SK-N-SH (cell line): ENCODE results near the gene KDM1A. TPM values are rescaled to one million over a fixed set of nuclear protein-coding genes. Genes with fewer than 3 reads are reported as not detected.

Experiments used
- CTCF ChIA-PET: fragments of 300-600, 350-600 bp; formaldehyde crosslinking; extraction: SDS; loops from one replicate; lab custom pipeline; 2021; lab: Yijun Ruan, JAX
- POLR2A ChIA-PET: fragments of 350-600 bp; sonication (Branson Sonifier 250); formaldehyde crosslinking; extraction: SDS; loops from one replicate; lab custom pipeline; 2020; ENCODE audit warnings: antibody characterized with exemption, inconsistent platforms; lab: Yijun Ruan, JAX
- DNase-seq: peaks from one replicate; pipeline ENCODE4 v3.0.0; 2012
- H2AFZ ChIP-seq: fragments of 200-600 bp; sonication (generic); 2 replicates; pipeline ENCODE4 v1.8.1; 2016; ENCODE audit warnings: antibody characterized with exemption, mild to moderate bottlenecking, low read depth
- H3F3A ChIP-seq: fragments of 200-600 bp; sonication (generic); replicated peaks from 2 replicates; pipeline ENCODE3; 2016; ENCODE audit warnings: antibody characterized with exemption, mild to moderate bottlenecking; ENCODE audit not compliant: insufficient read depth
- H3K27ac ChIP-seq, 2 experiments: fragments of 200-500 bp in 1 of 2; fragments of 200-600 bp in 1 of 2; sonication (Bioruptor generic) in 1 of 2; sonication (generic), shearing (Covaris generic) in 1 of 2; 2 replicates each; pipeline versions ENCODE4 v1.5.1 to v1.6.1; 2014 to 2016; ENCODE audit warnings: low read depth in 2 of 2, inconsistent platforms in 1 of 2, low read length in 1 of 2, mild to moderate bottlenecking in 1 of 2, mixed read lengths in 1 of 2
- H3K27me3 ChIP-seq: fragments of 200-600 bp; sonication (generic), shearing (Covaris generic); 2 replicates; pipeline ENCODE4 v1.6.1; 2016; ENCODE audit warnings: mixed run types; ENCODE audit not compliant: insufficient read depth
- H3K36me3 ChIP-seq, 2 experiments: fragments of 200-500 bp in 1 of 2; fragments of 200-600 bp in 1 of 2; sonication (Bioruptor generic) in 1 of 2; sonication (generic) in 1 of 2; replicated peaks in 1 of 2; 2 replicates each; pipeline versions ENCODE3 to v1.5.1; 2014 to 2016; ENCODE audit warnings: low read length in 1 of 2, mild to moderate bottlenecking in 1 of 2; ENCODE audit not compliant: insufficient read depth in 2 of 2, control insufficient read depth in 1 of 2
- H3K4me1 ChIP-seq, 2 experiments: fragments of 200-500 bp in 1 of 2; fragments of 200-600 bp in 1 of 2; sonication (Bioruptor generic) in 1 of 2; sonication (generic), shearing (Covaris generic) in 1 of 2; 2 replicates each; pipeline versions ENCODE4 v1.5.1 to v1.6.1; 2014 to 2016; ENCODE audit warnings: low read depth in 1 of 2, low read length in 1 of 2, mixed run types in 1 of 2; ENCODE audit not compliant: insufficient read depth in 2 of 2, control insufficient read depth in 1 of 2
- H3K4me2 ChIP-seq: fragments of 200-600 bp; sonication (generic), shearing (Covaris generic); 2 replicates; pipeline ENCODE4 v1.6.1; 2017; ENCODE audit warnings: mixed run types
- H3K4me3 ChIP-seq, 2 experiments: fragments of 200-500 bp in 1 of 2; fragments of 200-600 bp in 1 of 2; sonication (Bioruptor generic) in 1 of 2; sonication (generic), shearing (Covaris generic) in 1 of 2; 2 replicates each; pipeline versions ENCODE4 v1.5.1 to v1.8.1; 2014 to 2016; ENCODE audit warnings: low read depth in 2 of 2, inconsistent platforms in 1 of 2, low read length in 1 of 2, mild to moderate bottlenecking in 1 of 2, mixed read lengths in 1 of 2, moderate library complexity in 1 of 2
- H3K79me2 ChIP-seq: fragments of 200-600 bp; sonication (generic); 2 replicates; pipeline ENCODE4 v1.8.1; 2017; ENCODE audit warnings: mild to moderate bottlenecking; ENCODE audit not compliant: insufficient read depth
- H3K9ac ChIP-seq: fragments of 200-600 bp; sonication (generic); 2 replicates; pipeline ENCODE4 v1.6.1; 2017; ENCODE audit warnings: mixed run types
- H3K9me2 ChIP-seq: fragments of 200-600 bp; sonication (generic); 2 replicates; pipeline ENCODE4 v1.6.1; 2017; ENCODE audit warnings: mixed run types
- H3K9me3 ChIP-seq: fragments of 200-600 bp; sonication (generic); 2 replicates; pipeline ENCODE4 v1.6.1; 2017; ENCODE audit warnings: mixed run types, mild to moderate bottlenecking, moderate library complexity
- H4K20me1 ChIP-seq: fragments of 200-600 bp; sonication (generic); 2 replicates; pipeline ENCODE4 v1.6.1; 2017; ENCODE audit warnings: mild to moderate bottlenecking, mixed run types; ENCODE audit not compliant: insufficient read depth
- CHD2 ChIP-seq: fragments of 150-350 bp; IDR thresholded peaks from 2 replicates; pipeline ENCODE4 v1.6.1; 2018; ENCODE audit warnings: low read length; ENCODE audit not compliant: partially characterized antibody
- ELF1 ChIP-seq: IDR thresholded peaks from 2 replicates; pipeline ENCODE4 v1.4.0; 2012
- FOXJ3 ChIP-seq: sonication (generic); formaldehyde crosslinking; IDR thresholded peaks from 2 replicates; pipeline ENCODE4 v1.5.1; 2020; ENCODE audit warnings: mild to moderate bottlenecking, missing genetic modification reagents
- GATA2 ChIP-seq: sonication (generic); formaldehyde crosslinking; IDR thresholded peaks from 2 replicates; pipeline ENCODE4 v1.5.0; 2020; ENCODE audit warnings: mild to moderate bottlenecking, missing genetic modification reagents
- MEF2A ChIP-seq: IDR thresholded peaks from 2 replicates; pipeline ENCODE4 v1.4.0; 2012; ENCODE audit warnings: low read depth, borderline replicate concordance
- NFIC ChIP-seq: IDR thresholded peaks from 2 replicates; pipeline ENCODE4 v1.4.0; 2012; ENCODE audit warnings: borderline replicate concordance
- POLR2AphosphoS5 ChIP-seq: IDR thresholded peaks from 2 replicates; pipeline ENCODE4 v1.6.1; 2012; ENCODE audit warnings: low read depth, low read length
- RAD21 ChIP-seq: IDR thresholded peaks from 2 replicates; pipeline ENCODE4 v1.6.1; 2012; ENCODE audit warnings: mild to moderate bottlenecking, low read length
- RFX5 ChIP-seq: IDR thresholded peaks from 2 replicates; pipeline ENCODE4 v1.6.1; 2012; ENCODE audit warnings: mild to moderate bottlenecking, improper control_type of control experiment, low read length
- RXRA ChIP-seq: IDR thresholded peaks from 2 replicates; pipeline ENCODE4 v1.4.0; 2012; ENCODE audit warnings: low read depth, mild to moderate bottlenecking, borderline replicate concordance
- SIN3A ChIP-seq: IDR thresholded peaks from 2 replicates; pipeline ENCODE4 v1.6.1; 2012; ENCODE audit warnings: low read depth, mild to moderate bottlenecking, low read length, moderate library complexity, borderline replicate concordance
- TEAD4 ChIP-seq: IDR thresholded peaks from 2 replicates; pipeline ENCODE4 v1.4.0; 2012; ENCODE audit warnings: mild to moderate bottlenecking, borderline replicate concordance; ENCODE audit not compliant: insufficient read depth
- WGBS: methylation state at CpG from one replicate; pipeline ENCODE4 v1.1.6; 2017; ENCODE audit warnings: low lambda C conversion rate; 5-methylcytosine and 5-hydroxymethylcytosine counted together
- polyA plus RNA-seq, 3 experiments: library from polyadenylated mRNA; depleted of rRNA; stranded (reverse); fragments of >200 nt; gene quantifications; 2 replicates each; pipeline ENCODE4 v1.2.3, GENCODE V29; 2012
- TF ChIP-seq, protein P1 (sequence below): fragments of 200-600 bp; sonication (generic); IDR thresholded peaks from 2 replicates; pipeline ENCODE4 v1.6.1; 2017; ENCODE audit warnings: antibody characterized with exemption, mild to moderate bottlenecking, moderate library complexity
- TF ChIP-seq, protein P2 (sequence below): IDR thresholded peaks from 2 replicates; pipeline ENCODE4 v1.4.0; 2012; ENCODE audit warnings: low read depth, borderline replicate concordance
- TF ChIP-seq, protein P3 (sequence below): IDR thresholded peaks from 2 replicates; pipeline ENCODE4; 2012
- TF ChIP-seq, protein P4 (sequence below): IDR thresholded peaks from 2 replicates; pipeline ENCODE4 v1.4.0; 2012; ENCODE audit warnings: low read depth

KDM1A gene
- polyA plus RNA-seq, 1 of the 3 experiments (the other 2 are of a cell fraction), result 71.0 TPM

DNA sequence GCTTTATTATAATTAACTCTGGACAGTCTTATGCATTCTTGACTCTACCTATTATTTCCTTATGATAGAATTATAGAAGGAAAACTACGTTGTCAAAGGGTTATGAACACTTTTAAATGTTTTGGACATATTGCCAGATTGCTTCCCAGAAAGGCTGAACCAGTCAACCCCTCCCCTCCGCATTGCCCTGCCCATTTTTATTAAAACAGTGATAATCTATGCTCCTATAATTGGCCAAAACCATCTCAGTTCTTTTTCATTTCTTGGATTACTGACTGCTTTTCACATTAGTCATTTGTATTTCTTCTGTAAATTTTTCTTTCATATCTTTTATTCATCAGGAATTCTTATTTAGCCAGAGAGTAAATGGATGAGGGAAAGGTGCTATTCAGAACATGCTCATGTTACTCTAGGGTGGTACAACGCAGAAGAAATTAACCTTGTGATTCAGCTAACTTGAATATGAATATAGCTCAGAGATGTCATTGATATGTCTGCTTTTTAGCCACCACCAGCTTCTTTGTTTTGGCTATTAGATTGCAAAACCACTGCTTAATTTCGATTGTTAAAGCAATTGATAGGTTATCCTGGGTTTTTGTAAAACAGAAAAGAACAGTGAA is 32.1 kb downstream of the KDM1A start:
- no peak for TF ChIP-seq ELF1
- TF ChIP-seq CHD2, result no peak
- no peak for TF ChIP-seq NFIC
- TF ChIP-seq POLR2AphosphoS5, result no peak
- TF ChIP-seq, protein P1, sequence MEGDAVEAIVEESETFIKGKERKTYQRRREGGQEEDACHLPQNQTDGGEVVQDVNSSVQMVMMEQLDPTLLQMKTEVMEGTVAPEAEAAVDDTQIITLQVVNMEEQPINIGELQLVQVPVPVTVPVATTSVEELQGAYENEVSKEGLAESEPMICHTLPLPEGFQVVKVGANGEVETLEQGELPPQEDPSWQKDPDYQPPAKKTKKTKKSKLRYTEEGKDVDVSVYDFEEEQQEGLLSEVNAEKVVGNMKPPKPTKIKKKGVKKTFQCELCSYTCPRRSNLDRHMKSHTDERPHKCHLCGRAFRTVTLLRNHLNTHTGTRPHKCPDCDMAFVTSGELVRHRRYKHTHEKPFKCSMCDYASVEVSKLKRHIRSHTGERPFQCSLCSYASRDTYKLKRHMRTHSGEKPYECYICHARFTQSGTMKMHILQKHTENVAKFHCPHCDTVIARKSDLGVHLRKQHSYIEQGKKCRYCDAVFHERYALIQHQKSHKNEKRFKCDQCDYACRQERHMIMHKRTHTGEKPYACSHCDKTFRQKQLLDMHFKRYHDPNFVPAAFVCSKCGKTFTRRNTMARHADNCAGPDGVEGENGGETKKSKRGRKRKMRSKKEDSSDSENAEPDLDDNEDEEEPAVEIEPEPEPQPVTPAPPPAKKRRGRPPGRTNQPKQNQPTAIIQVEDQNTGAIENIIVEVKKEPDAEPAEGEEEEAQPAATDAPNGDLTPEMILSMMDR, result no peak
- TF ChIP-seq RAD21, result no peak
- no peak for TF ChIP-seq FOXJ3
- TF ChIP-seq, protein P2, sequence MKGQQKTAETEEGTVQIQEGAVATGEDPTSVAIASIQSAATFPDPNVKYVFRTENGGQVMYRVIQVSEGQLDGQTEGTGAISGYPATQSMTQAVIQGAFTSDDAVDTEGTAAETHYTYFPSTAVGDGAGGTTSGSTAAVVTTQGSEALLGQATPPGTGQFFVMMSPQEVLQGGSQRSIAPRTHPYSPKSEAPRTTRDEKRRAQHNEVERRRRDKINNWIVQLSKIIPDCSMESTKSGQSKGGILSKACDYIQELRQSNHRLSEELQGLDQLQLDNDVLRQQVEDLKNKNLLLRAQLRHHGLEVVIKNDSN, result no peak
- TF ChIP-seq, protein P3, sequence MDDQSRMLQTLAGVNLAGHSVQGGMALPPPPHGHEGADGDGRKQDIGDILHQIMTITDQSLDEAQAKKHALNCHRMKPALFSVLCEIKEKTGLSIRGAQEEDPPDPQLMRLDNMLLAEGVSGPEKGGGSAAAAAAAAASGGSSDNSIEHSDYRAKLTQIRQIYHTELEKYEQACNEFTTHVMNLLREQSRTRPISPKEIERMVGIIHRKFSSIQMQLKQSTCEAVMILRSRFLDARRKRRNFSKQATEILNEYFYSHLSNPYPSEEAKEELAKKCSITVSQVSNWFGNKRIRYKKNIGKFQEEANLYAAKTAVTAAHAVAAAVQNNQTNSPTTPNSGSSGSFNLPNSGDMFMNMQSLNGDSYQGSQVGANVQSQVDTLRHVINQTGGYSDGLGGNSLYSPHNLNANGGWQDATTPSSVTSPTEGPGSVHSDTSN, result no peak
- TF ChIP-seq SIN3A, result no peak
- no peak for TF ChIP-seq TEAD4
- TF ChIP-seq MEF2A, result no peak
- no peak for TF ChIP-seq RFX5
- TF ChIP-seq GATA2 (CRISPR knock-in tag), result no peak
- TF ChIP-seq, protein P4, sequence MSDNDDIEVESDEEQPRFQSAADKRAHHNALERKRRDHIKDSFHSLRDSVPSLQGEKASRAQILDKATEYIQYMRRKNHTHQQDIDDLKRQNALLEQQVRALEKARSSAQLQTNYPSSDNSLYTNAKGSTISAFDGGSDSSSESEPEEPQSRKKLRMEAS, result no peak
- no peak for TF ChIP-seq RXRA
- WGBS, result 66% methylated on average over 4 of the region's 4 CpGs
- no peak for DNase-seq
- H3K4me3 ChIP-seq, result no peak overlapping the region
- ChIA-PET CTCF (interaction anchor here (1.0 kb wide), 2 partner anchors 8 to 27 kb away, joined by 3 read pairs; no protein-coding TSS in a partner anchor), POLR2A (no interaction called here)
- peaks cover 4 to 15% of the 10 kb centered on the region in 2 experiments for H3K4me1 ChIP-seq
- no peak overlapping the region for H3K4me2 ChIP-seq
- H4K20me1 ChIP-seq, result peaks cover 21% of the 10 kb centered on the region
- H3K36me3 ChIP-seq, result peaks cover 40 to 42% of the 10 kb centered on the region in 2 experiments
- peaks cover 16% of the 10 kb centered on the region for H3F3A ChIP-seq
- peaks cover 70% of the 10 kb centered on the region; the same call in 1 of the 2 replicates for H3K79me2 ChIP-seq
- H3K27me3 ChIP-seq, result no peaks in the 10 kb centered on the region
- H3K9me3 ChIP-seq, result no peaks in the 10 kb centered on the region
- H2AFZ ChIP-seq, result no peak overlapping the region
- no peak overlapping the region for H3K9ac ChIP-seq
- peak overlapping the region; percentile 5 to 22; a peak in 3 of 4 replicates for H3K27ac ChIP-seq
- H3K9me2 ChIP-seq, result no peaks in the 10 kb centered on the region
